Stimulated activated CD4-positive, alpha-beta T cell treated with anti-CD3 and anti-CD28 coated beads, TNF-alpha, amount 100 ng/mL, for 48 hours (primary cell): ENCODE results near the gene SYNM.
A peak's percentile ranks its signal among the peaks of the same experiment; 100 is the strongest.

Source experiments
- DNase-seq, 3 donors: peaks; one replicate each; pipeline ENCODE4 v3.0.0-alpha.2; 2020; ENCODE audit warnings: low read depth in 3 of 3

SYNM gene

DNA sequence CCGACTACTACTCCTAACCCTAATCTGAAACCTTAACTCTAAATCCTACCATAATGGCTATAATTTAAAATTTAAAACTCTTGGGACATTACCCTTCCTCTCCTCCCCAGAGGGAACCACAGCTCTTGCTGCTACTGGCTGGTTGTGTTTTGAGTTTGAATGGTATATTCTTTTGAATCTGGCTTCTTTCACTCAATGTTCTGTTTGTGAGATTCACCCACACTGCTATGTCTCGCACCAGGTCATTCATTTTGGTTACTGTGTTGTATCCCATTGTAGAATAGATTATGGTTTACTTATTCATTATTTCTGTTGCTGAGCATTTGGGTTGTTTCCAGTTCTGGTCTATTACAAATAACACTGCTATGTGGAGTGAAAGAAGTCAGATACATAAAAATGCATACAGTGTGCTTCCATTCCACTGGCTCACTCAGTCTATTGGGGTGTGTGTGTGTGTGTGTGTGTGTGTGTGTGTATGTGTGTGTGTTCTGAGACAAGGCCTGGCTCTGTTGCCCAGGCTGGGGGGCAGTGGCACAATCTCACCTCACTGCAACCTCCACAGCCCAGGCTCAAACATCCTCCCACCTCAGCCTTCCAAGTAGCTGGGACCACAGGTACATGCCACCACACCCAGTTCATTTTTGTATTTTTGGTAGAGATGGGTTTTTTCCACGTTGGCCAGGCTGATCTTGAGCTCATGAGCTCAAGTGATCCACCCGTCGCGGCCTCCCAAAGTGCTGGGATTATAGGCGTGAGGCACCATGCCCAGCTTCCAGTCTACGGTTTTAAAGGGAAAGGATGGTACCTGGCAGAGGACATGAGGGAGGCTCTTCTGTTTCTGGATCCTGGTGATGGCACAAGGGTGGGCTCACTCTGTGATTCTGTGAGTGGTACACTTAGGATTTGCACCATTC, 19.2 kb upstream of the SYNM start:
- DNase-seq = no peak

DNA sequence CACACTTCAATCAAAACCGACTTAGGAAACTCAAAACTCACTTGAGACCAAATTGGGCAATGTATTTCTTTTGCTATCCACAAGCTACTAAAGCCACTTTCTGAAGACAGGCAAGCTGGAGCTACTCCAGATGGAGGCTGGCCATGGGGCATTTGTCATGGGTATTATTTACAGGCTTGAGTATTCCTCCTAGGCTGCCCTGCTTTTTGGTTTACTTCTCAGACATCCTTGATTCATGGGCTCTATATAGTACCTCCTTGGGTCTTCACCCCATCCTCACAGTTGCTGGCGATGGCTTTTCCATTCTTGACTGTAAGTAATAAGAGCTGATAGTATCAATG, 18.6 kb upstream of the SYNM start:
- DNase-seq = no peak

DNA sequence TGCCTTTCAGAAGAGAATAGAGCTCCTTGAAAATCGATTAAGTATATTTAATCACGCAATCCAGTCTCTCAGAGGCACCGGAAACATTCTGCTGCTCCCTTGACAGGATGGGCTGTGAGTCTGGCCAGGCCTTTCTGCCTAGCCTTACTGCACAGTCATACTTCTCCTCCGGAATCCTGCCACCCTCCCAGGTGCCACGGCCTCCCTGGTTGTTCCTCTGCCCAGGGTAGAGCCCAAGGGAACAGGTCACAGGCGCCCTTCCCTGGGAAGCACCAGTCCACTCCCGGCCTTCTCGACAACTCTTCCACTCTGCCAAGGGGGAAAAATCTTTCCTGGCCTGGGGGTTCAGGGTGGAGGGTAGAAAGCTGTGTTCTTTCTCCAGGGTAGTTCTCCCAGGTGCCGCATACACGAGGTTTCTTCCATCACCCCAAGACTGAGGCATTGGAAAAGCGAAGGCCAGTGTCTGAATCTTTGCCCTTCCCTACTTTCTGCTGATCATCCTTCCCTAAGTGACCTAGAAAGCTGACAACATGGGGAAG, 17.4 kb upstream of the SYNM start:
- DNase-seq = no peak

DNA sequence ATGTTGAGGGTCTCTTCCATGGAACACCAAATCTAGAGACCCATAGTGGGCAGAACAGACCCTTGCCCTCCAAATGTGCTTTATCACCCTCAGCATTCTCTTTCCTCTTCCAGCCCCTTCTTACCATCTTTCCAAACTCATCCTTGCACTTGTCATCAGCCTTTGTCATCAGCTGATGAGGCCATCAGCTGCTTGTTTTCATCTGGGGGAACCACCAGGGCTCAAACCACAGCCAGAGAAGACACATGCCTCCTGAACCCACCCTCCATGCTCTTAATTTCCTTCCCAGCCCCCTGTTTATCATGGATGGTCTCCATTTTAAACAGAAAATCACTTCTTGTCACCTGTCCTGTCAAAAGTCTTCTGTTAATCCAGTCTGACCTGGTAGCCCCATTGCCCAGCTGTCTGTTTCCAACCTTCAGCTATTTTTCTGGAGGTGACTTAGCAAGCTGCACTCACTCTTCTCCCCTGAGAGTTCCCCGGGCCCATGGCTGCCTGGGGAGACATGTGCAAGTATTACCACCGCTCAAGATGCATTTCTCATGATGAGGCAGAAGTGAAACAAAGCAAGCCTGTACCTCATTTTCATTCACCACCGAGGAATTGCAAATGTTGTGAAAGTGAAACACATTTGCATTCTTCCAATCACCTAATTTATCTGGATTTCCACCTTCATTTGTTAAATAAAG, 14.7 kb upstream of the SYNM start:
- no peak for DNase-seq

DNA sequence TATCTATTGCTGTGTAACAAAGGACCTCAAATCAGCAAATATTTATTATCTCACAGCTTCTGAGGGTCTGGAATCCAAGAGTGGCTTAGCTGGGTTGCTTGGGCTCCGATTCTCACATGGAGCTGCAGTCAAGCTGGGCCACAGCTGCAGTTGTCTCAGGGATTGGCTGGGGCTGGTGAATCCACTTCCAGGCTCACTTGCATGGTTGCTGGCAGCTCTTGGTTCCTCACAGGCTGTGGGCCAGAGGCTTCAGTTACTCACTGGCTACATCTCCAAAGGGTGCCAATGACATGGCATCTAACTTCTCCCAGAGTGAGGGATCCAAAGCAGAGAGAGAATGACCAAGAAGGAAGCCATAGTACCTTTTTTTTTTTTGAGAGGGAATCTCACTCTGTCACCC, 13.9 kb upstream of the SYNM start:
- DNase-seq = no peak

DNA sequence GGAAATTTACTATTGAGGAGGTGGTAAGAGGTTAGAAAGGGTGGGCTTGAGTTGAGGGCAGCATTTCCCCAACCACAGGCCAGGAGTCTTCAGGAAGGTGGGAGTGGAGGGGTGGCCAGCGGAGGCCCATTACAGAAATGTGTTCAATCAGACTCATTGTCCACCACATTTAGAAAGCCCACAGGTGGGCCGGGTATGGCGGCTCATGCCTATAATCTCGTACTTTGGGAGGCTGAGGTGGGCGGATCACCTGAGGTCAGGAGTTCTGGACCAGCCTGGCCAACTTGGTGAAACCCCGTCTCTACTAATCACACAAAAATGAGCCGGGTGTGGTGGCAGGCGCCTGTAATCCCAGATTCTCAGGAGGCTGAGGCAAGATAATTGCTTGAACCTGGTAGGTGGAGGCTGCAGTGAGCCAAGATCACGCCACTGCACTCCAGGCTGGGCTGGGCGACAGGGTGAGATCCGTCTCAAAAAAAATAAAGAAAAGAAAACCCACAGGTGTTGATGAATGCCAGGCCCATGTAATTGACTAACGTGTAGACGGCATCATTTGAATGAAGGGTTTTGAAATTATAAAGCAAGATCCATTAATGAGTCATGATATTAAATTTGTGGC, 12.2 kb upstream of the SYNM start:
- DNase-seq = no peak

DNA sequence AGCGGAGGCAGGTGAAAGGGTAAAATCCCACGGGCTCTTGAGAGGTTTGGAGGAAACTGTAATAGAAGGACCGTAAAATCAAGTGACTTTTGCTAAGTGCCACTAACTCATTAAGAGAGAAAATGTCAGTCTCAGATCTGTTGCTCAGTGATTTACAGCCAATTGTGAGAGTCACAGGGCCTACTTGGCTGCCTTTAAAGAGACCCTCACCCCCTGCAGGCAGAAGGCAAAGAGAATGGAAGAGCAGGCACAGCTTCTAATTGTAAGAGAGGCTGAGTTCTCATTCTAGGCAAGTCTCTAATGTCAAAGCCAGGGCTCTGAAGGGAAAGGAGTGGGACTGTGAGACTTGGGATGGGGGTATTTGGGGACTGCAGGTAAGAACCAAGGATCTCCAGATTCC, 9.3 kb upstream of the SYNM start:
- no peak for DNase-seq

DNA sequence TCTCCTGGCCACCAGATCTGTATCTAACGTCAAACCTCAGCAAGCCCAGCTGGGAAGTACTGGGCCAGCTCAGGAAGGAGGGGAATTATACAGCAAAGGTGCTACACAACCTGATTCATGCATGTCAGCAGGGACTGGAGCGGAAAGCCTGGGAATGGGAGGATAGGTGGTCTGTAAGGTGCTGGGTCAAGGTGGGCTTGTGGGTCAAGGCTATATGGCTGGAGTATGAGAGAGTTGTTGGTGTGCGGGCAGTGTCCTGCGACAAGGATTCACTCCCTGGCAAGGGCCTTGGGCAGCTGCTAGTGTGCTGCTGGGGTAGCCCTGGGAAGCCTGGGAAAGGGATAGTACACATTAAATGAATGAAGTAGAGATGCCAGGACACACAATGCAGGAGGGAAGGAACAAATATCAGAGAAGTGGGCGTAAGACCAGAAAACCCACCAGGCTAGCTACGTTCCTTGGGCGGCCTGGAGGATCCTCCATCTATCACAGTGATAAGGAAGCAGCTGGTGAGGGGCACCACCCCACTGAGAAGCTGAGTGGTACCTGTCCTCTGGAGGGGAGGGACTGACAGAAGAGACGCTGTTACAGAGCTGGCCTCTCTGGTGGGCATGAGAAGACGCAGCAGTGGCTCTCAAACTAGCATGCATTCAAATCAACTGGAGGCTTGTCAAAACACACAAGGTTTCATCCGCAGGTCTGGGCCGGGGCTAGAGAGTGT, 8.5 kb upstream of the SYNM start:
- no peak for DNase-seq

DNA sequence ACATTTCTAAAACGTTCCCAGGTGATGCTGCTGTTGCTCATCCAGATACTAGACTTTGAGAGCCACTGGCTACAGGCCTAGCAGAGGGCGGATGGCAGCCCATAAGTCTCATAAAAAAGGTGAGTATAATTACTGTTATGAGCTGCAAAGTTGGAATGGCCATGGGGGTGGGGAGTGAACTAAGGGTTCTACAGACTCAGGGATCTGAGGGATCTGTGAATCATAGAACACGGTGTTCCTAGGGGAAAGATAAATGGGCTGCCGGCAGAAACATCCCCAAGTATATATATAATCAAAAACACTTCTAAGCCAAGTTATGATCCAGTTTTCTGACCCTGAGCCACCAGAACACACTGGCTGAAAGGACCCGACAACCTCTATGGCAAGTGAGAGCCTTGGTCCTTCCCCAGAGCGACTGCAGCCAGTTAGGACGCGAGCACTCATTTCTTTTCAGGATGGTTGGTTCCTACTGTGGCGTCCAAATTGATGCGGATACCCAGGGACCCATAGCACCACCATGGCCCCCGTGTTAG, 7.9 kb upstream of the SYNM start:
- no peak for DNase-seq

DNA sequence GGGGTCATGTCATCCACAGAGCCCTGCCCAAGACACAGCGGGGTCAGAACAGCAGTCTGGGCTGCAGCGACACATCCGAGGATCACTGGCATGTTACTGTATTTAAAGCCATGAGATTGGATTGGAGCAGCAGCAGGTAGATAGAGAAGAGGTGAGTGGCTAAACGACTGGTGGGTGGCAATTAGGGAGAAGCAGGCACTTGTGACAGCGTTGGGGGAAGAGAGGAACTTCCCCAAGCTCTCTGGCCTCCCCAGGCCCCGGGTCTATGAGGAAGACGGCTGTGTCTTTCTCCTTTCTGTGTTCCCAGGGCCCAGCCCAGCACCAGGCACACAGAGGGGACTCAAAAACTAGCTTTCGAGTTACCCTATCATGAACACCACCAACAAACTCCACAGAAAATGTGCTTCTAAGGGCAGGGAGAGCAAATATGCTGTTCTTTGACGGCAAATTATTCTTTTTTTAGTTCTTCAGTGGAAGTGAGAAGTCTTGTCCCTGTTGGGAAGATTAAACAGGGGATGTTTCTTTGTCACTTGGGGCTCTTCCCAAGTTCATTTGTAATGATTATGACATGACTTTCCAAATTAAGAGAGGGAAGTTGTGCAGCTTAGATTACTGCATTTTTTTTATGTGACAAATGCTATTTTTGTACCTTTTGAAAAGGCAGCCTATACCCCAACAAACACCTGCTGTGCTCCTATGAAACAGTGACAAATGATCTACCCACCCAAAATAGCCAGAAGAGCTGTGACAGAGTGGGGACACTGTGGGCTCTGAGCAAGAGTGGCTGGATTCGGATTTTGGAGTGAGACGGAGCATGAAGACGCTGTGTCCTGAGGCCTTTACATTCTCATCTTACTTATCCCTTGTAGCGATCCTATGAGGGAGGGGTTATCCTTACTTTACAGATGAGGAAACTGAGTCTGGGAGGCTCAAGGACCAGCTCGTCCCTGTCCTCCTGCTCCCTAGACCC, 7.2 kb upstream of the SYNM start:
- no peak for DNase-seq

DNA sequence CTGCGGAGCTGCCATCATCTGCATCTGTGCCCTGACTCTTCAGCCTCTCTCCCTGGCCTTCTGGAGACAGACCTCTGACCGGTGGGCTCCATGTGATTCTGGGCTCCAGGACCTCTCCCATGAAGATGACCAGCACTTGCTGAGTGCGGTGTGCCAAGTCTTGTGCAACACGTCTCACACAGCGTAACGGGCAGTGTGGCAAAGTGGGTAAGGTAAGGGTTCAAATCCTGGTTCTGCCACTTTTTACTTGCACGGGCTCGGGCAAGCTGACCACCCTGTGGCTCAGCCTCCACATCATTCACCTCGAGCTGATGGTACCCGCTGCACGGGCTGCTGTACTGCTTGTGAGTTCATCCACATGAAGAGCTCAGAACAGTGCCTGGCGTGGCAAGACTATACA, 6.5 kb upstream of the SYNM start:
- DNase-seq = no peak

DNA sequence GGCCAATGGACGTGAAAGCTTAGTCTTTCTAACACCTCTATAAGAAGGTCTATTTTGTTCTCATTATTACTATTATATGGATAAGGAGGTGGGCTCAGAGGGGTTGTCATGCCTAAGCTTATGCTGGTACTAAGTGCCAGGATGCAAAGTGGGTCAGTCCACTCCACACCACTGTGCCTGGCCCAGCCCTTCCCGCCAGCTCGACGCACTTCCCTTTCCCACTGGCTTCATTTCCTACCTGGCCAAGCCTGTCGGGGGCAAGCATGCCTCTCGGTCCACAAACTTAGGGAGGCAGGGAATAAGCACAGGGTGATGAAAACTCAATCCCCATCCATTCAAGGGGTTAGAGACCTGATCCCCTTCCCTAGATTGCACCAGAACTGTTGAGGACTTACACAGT, 5.9 kb upstream of the SYNM start:
- DNase-seq = no peak

DNA sequence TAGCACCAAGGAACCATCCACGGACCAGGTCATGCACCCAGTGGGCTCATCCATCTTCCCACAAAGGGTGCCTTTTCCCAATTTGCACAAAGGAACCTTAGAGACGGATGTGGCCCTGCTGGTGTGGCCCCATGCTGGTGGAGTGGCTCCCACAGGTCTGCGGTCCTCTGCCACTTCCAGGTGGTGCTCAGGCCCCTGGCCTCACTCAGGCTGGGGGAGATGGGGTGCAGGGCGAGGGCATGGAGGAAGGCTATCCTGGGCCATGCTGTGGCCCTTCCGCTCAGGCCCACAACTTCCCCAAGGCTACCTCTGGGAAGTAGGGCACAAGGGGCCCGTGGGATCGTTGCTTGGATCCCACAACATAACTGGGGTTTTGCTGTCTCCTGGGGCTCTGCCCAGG, 5.2 kb upstream of the SYNM start:
- no peak for DNase-seq

DNA sequence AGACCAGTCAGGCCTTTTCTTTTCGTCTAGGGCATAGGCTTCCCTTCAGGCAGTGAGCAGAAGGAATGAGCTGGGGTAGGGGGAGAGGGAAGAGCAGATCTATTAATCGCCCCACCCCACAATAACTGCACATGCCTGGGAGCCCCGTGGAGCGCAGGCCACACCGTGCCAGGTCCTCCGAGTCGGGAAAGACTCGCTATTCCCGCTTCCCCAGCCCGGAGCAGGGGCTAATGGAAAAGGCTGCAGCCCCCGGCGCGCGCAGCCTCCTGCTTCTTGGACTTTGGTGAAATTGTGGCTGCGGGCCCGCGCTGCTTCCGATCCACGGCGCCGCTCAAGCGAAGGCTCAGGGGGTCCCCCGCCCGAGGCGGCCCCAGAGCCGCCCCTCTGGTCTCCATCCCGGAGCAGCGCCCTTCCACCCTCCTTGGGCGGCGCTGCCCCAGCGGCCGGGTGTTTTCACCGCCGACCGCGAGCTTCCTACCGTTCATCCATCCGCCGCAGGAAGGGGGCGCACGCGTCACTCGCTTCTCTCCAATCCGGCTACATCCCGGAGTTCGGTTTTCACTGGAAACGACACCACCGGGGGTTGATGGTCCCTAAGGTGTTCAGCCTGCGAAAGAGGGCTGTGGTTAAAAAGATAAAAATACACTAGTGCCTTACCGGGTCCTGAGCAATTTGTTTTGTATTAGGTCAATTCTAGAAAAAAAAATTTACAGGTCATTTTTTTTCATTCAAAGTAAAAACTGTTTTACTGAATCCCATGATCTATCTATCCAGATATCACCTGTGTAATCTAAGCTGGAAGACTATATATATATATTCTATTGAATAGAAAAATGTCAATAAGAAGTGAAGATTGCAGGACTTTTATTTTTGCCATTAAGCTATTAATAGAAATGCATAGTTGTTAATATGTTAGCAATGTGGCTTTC, 4.4 kb upstream of the SYNM start:
- DNase-seq = peak in 2 of 3 donors; percentile 30 to 41

DNA sequence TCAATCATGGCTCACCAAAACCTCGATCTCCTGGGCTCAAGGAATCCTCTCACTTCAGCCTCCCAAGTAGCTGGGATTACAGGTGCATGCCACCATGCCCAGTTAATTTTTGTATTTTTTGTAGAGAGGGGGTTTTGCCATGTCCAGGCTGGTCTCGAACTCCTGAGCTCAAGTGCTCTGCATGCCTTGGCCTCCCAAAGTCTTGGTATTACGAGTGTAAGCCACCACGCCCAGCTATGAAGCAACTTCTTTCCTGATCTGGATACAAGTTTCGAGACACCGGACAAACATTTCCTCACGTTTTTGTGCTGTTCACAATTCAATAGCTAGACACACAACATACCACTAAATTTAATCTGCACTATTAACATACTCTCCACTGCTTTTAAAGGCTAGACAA, 3.4 kb upstream of the SYNM start:
- DNase-seq = no peak

DNA sequence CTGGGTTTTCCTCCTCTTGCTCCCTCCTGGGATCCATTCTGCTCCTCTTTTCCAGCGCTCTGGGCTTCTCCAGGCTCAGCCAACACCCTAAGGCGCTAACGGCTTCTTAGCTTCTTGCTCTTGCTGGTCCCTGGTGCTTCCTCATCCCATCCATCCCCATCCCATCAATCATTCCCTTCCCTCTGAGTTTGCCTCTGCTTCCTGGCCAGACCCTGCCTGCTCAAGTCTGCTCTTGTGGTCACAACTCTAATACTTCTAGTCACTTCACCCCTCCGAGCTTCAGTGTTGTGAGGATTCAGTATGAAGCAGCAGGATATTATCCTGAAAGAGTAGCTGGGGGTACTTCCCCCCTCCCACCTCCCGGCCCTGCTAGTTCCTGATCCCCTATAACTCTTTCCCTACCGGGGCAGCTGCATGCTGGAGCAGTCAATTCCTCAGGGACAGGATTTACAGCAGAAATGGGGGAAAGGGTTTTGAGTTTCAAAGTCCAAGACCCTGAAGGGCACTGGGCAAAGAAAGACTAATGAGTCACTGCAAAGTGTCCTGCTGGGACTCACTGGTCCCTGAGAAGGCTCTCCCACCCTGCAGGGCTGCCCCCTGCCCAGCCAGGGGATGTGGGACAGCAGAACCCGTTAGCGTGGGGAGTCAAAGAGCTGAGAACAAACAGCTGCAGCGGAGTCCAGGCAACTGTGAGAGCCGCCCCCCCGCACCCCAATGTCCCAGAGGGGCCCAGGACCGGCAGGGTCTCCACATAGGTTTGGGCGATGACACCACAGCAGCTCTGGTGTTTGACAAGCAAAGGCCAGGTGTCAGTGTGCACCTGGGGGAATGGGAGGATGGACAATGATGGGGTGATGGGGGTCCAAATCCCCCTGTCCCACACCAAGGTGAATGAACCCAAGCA, 2.3 kb upstream of the SYNM start:
- DNase-seq = no peak

DNA sequence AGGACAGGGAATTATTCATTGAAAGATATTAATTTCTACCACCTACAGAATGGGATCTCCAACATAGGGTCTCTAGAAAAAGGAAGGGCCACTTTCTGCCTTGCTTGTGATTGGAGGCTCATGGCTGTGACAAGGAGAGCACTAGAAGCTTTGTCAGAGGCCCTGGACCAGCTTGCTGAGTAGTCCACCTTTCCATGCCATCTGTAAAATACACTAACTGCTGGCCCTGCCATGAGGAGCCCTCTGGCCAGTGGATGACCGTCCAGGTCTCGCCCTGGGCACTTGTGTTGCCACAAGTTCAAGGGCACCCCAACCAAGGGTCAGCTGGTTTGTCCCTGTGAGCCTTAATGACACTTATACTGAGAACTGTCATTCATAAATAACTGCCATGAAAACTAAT, 1.6 kb upstream of the SYNM start:
- no peak for DNase-seq
